AG09319 (cell line): ENCODE measurements around the gene TGFB1.

Source experiments
- DNase-seq: peaks from one replicate; pipeline ENCODE4 v3.0.0-alpha.2; 2010; ENCODE audit warnings: low read depth; ENCODE audit errors: extremely low read depth
- CTCF ChIP-seq: IDR thresholded peaks from 2 replicates; pipeline ENCODE4 v1.5.1; 2011; ENCODE audit warnings: low read depth, mild to moderate bottlenecking, inconsistent platforms, low read length, moderate library complexity

The TGFB1 gene

DNA sequence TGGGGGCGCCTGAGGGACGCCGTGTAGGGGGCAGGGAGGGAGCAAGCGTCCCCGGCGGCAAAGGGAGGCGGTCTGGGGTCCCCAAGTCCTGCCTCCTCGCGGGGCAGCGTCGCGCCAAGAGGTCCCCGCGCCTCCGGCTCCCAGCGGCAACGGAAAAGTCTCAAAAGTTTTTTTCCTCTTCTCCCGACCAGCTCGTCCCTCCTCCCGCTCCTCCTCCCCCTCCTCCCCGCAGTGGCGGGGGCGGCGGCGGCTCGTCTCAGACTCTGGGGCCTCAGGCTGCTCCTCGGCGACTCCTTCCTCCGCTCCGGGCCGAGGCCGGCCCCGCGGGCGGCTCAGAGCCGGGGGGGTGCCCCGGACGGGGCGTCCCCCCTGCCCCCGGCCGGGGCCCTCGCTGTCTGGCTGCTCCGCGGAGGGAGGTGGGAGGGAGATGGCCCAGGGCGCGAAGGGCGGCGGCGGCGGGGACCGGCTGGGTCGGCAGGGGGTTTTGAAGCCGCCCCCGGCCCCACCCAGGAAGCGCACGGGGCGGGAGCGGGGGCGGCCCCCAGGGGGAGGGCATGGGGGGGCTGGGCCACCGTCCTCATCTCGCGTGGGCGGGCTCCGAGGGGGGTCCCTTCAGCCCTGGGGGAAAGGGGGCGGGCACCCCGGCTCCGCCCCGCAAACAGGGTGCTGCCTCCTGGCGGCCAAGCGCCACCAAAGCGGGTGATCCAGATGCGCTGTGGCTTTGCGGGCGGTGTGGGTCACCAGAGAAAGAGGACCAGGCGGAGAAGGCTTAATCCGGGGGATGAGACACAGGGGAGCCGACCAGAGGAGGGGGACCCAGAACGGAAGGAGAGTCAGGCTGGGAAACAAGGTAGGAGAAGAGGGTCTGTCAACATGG is at the start of gene TGFB1:
Gene TGFB1 (minus strand): TSS at position 457 of the 877 bp plus-strand sequence. CDS start 878 bp downstream, outside the sequence.
- peak; percentile 84 for DNase-seq
- TF ChIP-seq CTCF: peak; percentile 91

DNA sequence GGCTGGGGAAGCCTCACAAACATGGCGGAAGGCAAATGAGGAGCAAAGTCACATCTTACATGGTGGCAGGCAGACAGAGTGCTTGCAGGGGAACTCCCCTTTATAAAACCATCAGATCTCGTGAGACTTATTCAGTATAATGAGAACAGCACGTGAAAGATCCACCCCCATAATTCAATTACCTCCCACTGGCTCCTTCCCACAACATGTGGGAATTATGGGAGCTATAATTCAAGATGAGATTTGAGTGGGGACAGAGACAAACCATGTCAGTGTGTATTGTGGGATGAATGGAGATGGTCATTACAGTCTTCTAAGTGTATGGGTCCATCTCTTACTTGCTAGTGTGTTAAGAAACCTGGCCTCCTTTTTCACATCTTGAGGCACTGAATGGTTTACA is 48.3 kb upstream of the TGFB1 start:
- no peak for DNase-seq
- no peak for TF ChIP-seq CTCF

- no peak for TF ChIP-seq CTCF
- DNase-seq: no peak
Measured at GRCh38 chr19:41401483-41401882, 47.8 kb upstream of the TGFB1 start.

GRCh38 chr19:41399525-41399924 is 45.8 kb upstream of the TGFB1 start:
- TF ChIP-seq CTCF: no peak
- no peak for DNase-seq

GRCh38 chr19:41399091-41399490 is 45.4 kb upstream of the TGFB1 start:
- no peak for TF ChIP-seq CTCF
- no peak for DNase-seq

DNA sequence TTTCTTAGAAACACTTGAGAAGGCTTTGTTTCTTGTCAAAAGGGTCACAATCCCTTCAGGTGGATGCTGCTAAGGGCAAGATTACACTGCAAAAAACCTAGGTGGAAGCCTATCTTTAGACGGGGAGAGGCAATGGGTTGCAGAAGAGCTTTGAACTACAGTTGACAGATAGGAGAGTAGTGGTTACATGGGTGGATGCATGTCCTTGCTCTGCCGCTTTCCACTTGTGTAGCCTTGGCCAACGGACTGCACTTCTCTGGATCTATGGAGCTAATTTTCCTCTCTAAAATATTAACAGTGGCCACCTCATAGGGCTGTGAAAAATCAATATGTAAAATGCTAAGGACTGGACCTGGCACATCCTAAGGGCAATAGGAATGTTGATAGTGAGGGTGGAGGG is 44.9 kb upstream of the TGFB1 start:
- TF ChIP-seq CTCF: no peak
- DNase-seq: no peak

GRCh38 chr19:41398050-41398418 is 44.3 kb upstream of the TGFB1 start:
- no peak for TF ChIP-seq CTCF
- no peak for DNase-seq
